Loucy (cell line): ENCODE results near the gene TMPRSS2.

Experiments used
- H2AFZ ChIP-seq: fragments of 200-600 bp; sonication (generic); 2 replicates; pipeline ENCODE4 v1.6.0; 2016; ENCODE audit warnings: antibody characterized with exemption, mild to moderate bottlenecking, low read length, moderate library complexity
- H3F3A ChIP-seq: fragments of 200-600 bp; 2 replicates; pipeline ENCODE4 v1.6.0; 2016; ENCODE audit warnings: antibody characterized with exemption, low read depth, mild to moderate bottlenecking
- H3K27me3 ChIP-seq: fragments of 200-600 bp; sonication (generic); 2 replicates; pipeline ENCODE4 v1.6.1; 2014; ENCODE audit warnings: low read length, mild to moderate bottlenecking; ENCODE audit not compliant: insufficient read depth, poor library complexity, severe bottlenecking
- H3K36me3 ChIP-seq: fragments of 200-600 bp; sonication (generic); 2 replicates; pipeline ENCODE4 v1.6.1; 2016; ENCODE audit warnings: low read length; ENCODE audit not compliant: insufficient read depth
- H3K4me1 ChIP-seq: fragments of 200-600 bp; sonication (generic); 2 replicates; pipeline ENCODE4 v1.5.1; 2014; ENCODE audit warnings: low read length, mild to moderate bottlenecking; ENCODE audit not compliant: insufficient read depth, poor library complexity, severe bottlenecking
- H3K4me2 ChIP-seq: fragments of 200-600 bp; sonication (generic); 2 replicates; pipeline ENCODE4 v1.6.0; 2014; ENCODE audit warnings: antibody characterized with exemption, low read length, low read depth, mild to moderate bottlenecking; ENCODE audit not compliant: poor library complexity, severe bottlenecking
- H3K4me3 ChIP-seq: fragments of 200-600 bp; sonication (generic); 2 replicates; pipeline ENCODE4 v1.5.1; 2014; ENCODE audit warnings: low read length, mild to moderate bottlenecking, mixed read lengths; ENCODE audit not compliant: poor library complexity, severe bottlenecking
- H3K79me2 ChIP-seq: fragments of 200-600 bp; sonication (generic); 2 replicates; pipeline ENCODE4 v1.6.1; 2014; ENCODE audit warnings: low read length; ENCODE audit not compliant: insufficient read depth
- H3K9ac ChIP-seq: fragments of 200-600 bp; sonication (generic); 2 replicates; pipeline ENCODE4 v1.6.0; 2014; ENCODE audit warnings: mild to moderate bottlenecking, low read depth, low read length, moderate library complexity; ENCODE audit not compliant: poor library complexity, severe bottlenecking
- H3K9me2 ChIP-seq: fragments of 200-600 bp; sonication (generic); replicated peaks from 2 replicates; pipeline ENCODE4 v1.6.1; 2016; ENCODE audit warnings: low read depth, low read length, mixed read lengths
- H3K9me3 ChIP-seq: fragments of 200-600 bp; sonication (generic); 2 replicates; pipeline ENCODE4 v1.6.1; 2014; ENCODE audit warnings: mild to moderate bottlenecking, antibody characterized with exemption, low read length, low read depth; ENCODE audit not compliant: insufficient read depth
- H4K20me1 ChIP-seq: fragments of 200-600 bp; sonication (generic); 2 replicates; pipeline ENCODE4 v1.6.0; 2014; ENCODE audit warnings: antibody characterized with exemption, low read length, mild to moderate bottlenecking; ENCODE audit not compliant: insufficient read depth, poor library complexity, severe bottlenecking
- EZH2phosphoT487 ChIP-seq: fragments of 200-600 bp; IDR thresholded peaks from 2 replicates; pipeline ENCODE4 v1.6.1; 2018; ENCODE audit warnings: antibody characterized with exemption, mild to moderate bottlenecking, moderate library complexity, borderline replicate concordance
- TF ChIP-seq, protein P1 (sequence below): fragments of 200-600 bp; sonication (generic); conservative IDR thresholded peaks from 2 replicates; pipeline ENCODE4 v1.5.1; 2014; ENCODE audit warnings: mild to moderate bottlenecking, antibody characterized with exemption, low read length

Gene TMPRSS2

GRCh38 chr21:41483973-41484372 lies 24.0 kb downstream of the TMPRSS2 start:
- Histone ChIP-seq H3K4me1 (no peaks in the 10 kb centered on the region), H3K9me2 (no peaks in the 10 kb centered on the region), H3K4me2 (no peak overlapping the region), H3K4me3 (no peak overlapping the region), H3K27me3 (no peaks in the 10 kb centered on the region), H4K20me1 (no peaks in the 10 kb centered on the region), H3F3A (no peaks in the 10 kb centered on the region), H3K79me2 (no peaks in the 10 kb centered on the region), H3K9me3 (no peaks in the 10 kb centered on the region), H3K9ac (no peak overlapping the region), H2AFZ (no peak overlapping the region), H3K36me3 (no peaks in the 10 kb centered on the region)
- TF ChIP-seq, protein P1, sequence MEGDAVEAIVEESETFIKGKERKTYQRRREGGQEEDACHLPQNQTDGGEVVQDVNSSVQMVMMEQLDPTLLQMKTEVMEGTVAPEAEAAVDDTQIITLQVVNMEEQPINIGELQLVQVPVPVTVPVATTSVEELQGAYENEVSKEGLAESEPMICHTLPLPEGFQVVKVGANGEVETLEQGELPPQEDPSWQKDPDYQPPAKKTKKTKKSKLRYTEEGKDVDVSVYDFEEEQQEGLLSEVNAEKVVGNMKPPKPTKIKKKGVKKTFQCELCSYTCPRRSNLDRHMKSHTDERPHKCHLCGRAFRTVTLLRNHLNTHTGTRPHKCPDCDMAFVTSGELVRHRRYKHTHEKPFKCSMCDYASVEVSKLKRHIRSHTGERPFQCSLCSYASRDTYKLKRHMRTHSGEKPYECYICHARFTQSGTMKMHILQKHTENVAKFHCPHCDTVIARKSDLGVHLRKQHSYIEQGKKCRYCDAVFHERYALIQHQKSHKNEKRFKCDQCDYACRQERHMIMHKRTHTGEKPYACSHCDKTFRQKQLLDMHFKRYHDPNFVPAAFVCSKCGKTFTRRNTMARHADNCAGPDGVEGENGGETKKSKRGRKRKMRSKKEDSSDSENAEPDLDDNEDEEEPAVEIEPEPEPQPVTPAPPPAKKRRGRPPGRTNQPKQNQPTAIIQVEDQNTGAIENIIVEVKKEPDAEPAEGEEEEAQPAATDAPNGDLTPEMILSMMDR: no peak
- no peak for TF ChIP-seq EZH2phosphoT487

- TF ChIP-seq, protein P1: no peak
- TF ChIP-seq EZH2phosphoT487: no peak
Measured at GRCh38 chr21:41483415-41483814, 24.5 kb downstream of the TMPRSS2 start.

GRCh38 chr21:41482980-41483379 lies 25.0 kb downstream of the TMPRSS2 start:
- Histone ChIP-seq H3K4me1 (no peaks in the 10 kb centered on the region), H3K4me2 (no peak overlapping the region)
- TF ChIP-seq EZH2phosphoT487: no peak
- TF ChIP-seq, protein P1: no peak

More at GRCh38 chr21:41483415-41483814, 24.5 kb downstream of the TMPRSS2 start:
- Histone ChIP-seq H3K36me3 (no peaks in the 10 kb centered on the region), H3K79me2 (no peaks in the 10 kb centered on the region), H3F3A (no peaks in the 10 kb centered on the region), H3K4me3 (no peak overlapping the region), H3K27me3 (no peaks in the 10 kb centered on the region), H3K4me1 (no peaks in the 10 kb centered on the region), H3K9me3 (no peaks in the 10 kb centered on the region), H3K9me2 (no peaks in the 10 kb centered on the region), H3K9ac (no peak overlapping the region), H4K20me1 (no peaks in the 10 kb centered on the region), H3K4me2 (no peak overlapping the region), H2AFZ (no peak overlapping the region)

More at GRCh38 chr21:41482980-41483379, 25.0 kb downstream of the TMPRSS2 start:
- Histone ChIP-seq H3K36me3 (no peaks in the 10 kb centered on the region), H4K20me1 (no peaks in the 10 kb centered on the region), H3K9me2 (no peaks in the 10 kb centered on the region), H3K27me3 (no peaks in the 10 kb centered on the region), H3K4me3 (no peak overlapping the region), H2AFZ (no peak overlapping the region), H3K9me3 (no peaks in the 10 kb centered on the region), H3F3A (no peaks in the 10 kb centered on the region), H3K79me2 (no peaks in the 10 kb centered on the region), H3K9ac (no peak overlapping the region)
